ENCODE measurements around the gene PHF23.

GRCh38 chr17:7235693-7236665 is 3.3 kb downstream of the PHF23 start:
- TF ChIP-seq REST (IDR thresholded peaks at IDR 0.05; ENCODE audit: insufficient read depth in 1 of 2, low read depth in 2 of 2, low read length in 2 of 2): no peak
- no peak for TF ChIP-seq TAF1 (IDR thresholded peaks at IDR 0.05; ENCODE audit: borderline replicate concordance, insufficient read depth, low read length)
- TF ChIP-seq SIN3A (IDR thresholded peaks at IDR 0.05; ENCODE audit: borderline replicate concordance, insufficient read depth, low read length): no peak

Measured in PFSK-1 (cell line).